AG10803 (cell line): ENCODE measurements around the gene BUD23.

ENCODE experiments used
- DNase-seq: peaks from one replicate; pipeline ENCODE4 v3.0.0; 2010; ENCODE audit warnings: low read depth
- H3K4me3 ChIP-seq: 2 replicates; pipeline ENCODE4 v1.5.1; 2011; ENCODE audit warnings: mild to moderate bottlenecking, low read length, control low read depth
- TF ChIP-seq, protein P1 (sequence below): conservative IDR thresholded peaks from 2 replicates; pipeline ENCODE4 v1.5.1; 2011; ENCODE audit warnings: mild to moderate bottlenecking, low read length, control low read depth, inconsistent platforms

The BUD23 gene

DNA sequence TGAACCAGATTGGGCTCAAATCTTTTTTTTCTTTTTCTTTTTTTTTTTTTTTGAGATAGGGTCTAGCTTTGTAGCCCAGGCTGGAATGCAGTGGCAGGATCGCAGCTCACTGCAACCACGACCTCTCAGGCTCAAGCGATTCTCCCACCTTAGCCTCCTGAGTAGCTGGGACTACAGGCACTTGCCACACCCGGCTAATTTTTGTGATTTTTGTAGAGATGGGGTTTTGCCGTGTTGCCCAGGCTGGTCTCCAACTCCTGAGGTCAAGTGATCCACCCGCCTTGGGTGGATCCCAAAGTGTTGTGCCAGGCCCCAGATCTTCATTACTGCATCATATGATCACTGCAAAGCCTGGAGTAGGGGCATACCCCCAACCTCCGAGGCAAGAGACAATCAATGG is 2.9 kb upstream of the BUD23 start:
- TF ChIP-seq, protein P1, sequence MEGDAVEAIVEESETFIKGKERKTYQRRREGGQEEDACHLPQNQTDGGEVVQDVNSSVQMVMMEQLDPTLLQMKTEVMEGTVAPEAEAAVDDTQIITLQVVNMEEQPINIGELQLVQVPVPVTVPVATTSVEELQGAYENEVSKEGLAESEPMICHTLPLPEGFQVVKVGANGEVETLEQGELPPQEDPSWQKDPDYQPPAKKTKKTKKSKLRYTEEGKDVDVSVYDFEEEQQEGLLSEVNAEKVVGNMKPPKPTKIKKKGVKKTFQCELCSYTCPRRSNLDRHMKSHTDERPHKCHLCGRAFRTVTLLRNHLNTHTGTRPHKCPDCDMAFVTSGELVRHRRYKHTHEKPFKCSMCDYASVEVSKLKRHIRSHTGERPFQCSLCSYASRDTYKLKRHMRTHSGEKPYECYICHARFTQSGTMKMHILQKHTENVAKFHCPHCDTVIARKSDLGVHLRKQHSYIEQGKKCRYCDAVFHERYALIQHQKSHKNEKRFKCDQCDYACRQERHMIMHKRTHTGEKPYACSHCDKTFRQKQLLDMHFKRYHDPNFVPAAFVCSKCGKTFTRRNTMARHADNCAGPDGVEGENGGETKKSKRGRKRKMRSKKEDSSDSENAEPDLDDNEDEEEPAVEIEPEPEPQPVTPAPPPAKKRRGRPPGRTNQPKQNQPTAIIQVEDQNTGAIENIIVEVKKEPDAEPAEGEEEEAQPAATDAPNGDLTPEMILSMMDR, result no peak
- no peak for DNase-seq
- H3K4me3 ChIP-seq, result no peak overlapping the region

DNA sequence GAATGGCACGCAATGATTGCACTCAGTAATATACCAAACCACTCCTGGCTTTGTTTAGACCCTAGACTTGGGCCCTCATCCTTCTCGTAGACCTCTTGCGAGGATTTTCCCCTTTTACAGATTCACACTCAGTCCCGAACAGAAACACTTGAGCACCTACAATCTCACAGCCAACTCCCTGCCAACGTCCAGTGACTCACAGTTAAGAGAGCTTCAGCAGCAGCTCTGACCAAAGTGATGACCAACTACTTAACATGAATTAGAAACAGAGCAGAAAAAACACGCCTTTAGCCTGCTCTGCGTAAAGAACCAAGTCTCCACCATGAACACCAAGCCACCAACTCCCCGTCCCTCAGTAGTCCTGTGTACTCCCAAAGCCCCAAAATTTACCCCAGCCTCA is 2.4 kb upstream of the BUD23 start:
- H3K4me3 ChIP-seq, result peak overlapping the region; percentile 16; the same call in 1 of the 2 replicates
- DNase-seq, result peak; percentile 23
- TF ChIP-seq, protein P1, result no peak

DNA sequence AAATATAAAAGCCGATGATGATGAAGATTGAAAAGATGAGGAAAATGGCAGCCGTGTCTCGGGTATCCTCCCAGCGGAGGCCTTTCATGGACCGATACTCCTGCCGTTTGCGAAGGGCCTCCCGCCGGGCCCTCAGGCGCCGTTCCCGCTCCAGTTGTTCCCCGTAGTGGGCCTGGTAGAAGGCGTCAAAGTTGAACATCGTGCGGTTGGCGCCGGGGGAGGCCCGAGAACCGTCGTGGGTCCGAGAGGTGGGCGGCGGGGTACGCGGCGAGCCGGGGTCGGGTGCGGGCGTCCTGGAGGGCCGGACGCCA is 697 bp upstream of the BUD23 start:
- H3K4me3 ChIP-seq, result peak overlapping the region; percentile 95
- TF ChIP-seq, protein P1, result no peak
- no peak for DNase-seq

DNA sequence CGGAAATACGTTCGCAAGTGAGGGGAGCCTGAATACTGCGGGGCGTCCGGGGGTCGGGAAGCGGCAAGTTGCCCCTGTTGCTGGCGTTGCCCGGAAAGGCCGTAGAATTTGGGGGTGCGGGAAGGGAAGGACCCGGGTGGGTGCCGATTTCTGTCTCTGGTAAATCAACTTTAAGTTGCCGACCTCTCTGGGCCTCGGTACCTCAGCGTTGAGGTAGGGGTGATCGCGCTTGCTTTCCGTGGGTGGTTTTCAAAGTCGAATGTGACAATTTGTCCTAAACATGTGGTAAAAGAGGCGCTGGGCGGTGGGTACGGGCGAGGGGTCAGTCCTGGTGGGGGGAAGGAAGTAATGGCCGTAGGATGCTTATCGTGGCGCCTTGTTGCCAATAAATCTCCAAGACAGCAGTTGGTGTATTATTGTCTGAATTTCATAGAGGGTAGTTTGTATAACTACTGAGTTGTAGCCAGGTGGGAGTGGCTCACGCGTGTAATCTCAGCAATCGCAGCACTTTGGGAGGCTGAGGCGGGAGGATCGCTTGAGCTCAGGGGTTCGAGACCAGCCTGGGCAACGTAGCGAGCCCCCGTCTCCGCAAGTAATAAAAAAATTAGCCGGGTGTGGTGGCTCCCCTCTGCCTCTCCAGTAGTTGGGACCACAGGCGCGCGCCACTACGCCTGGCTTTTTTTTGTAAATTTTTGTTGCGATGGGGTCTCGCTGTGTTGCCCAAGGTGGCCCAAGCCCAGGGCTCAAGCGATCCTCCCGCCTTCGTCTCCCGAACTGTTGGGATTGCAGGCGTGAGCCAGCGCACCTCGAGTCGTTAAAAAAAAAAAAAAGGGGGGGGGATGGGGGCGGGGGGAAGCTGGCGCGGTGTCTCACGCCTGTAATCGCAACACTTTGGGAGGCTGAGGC is 644 bp downstream of the BUD23 start:
- peak overlapping the region; percentile 95 for H3K4me3 ChIP-seq
- TF ChIP-seq, protein P1, result no peak
- no peak for DNase-seq

DNA sequence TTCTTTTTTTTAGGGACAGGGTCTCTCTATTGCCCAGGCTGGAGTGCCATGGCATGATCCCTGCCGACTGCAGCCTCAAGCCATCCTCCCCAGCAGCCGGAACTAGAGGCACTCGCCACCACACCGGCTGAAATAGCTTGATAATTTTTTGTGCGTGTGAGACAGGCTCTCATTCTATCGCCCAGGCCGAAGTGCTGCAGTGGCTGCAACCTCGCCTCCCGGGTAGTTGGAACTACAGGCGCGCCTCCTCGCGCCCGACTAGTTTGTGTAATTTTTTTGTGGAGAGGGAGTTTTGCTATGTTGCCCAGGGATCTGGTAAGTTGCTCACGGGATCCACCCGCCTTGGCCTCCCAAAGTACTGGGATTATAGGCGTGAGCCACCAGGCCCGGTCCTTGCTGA is 1.9 kb downstream of the BUD23 start:
- TF ChIP-seq, protein P1, result no peak
- no peak overlapping the region for H3K4me3 ChIP-seq
- no peak for DNase-seq

DNA sequence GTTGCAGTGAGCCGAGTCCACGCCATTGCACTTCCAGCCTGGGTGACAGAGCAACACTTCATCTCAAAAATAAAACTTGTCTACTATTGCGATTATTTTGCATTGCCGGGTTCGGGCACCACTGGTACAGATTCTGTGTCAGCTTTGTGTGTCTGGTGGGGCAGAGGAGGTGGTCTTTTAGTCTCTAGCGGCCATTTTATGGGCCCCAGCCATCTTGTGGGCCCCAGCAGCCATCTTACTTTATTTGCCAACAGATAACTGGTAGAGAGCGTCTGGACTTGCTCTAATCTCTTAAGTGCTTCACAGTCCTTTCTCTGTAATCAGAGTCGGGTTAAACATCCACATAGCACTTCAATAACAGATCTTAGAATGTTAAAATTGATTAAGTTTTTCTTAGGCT is 4.9 kb downstream of the BUD23 start:
- TF ChIP-seq, protein P1, result no peak
- H3K4me3 ChIP-seq, result no peak overlapping the region
- DNase-seq, result no peak

DNA sequence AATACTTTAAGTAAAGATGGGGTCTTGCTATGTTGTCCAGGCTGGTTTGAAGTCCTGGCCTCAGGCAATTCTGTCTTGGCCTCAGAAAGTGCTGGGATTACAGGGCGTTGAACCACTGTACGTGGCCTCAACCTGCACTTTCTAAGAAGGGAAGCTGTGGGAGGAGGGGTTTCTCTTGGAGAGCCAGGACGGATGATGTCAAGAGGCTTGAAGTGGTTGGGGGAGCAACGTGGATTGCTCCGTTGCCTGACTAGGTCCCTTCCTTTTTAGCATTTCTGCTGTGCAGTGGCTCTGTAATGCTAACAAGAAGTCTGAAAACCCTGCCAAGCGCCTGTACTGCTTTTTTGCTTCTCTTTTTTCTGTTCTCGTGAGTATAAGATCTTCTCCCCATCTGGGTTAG is 7.2 kb downstream of the BUD23 start:
- DNase-seq, result no peak
- H3K4me3 ChIP-seq, result no peak overlapping the region
- TF ChIP-seq, protein P1, result no peak
